Neural cell (in vitro differentiated cells): Measurements from ENCODE around the gene ZNF593. TPM values are rescaled to one million over a fixed set of nuclear protein-coding genes. Genes with fewer than 3 reads are reported as not detected.

Source experiments
- H2AFZ ChIP-seq: fragments of 200-600, 300-800 bp; sonication (generic), shearing (Covaris generic); 2 replicates; pipeline ENCODE4 v1.6.0; 2014; ENCODE audit warnings: low read depth, mild to moderate bottlenecking, antibody characterized with exemption, low read length, moderate library complexity
- H3F3A ChIP-seq: fragments of 200-600 bp; shearing (Covaris generic); 2 replicates; pipeline ENCODE4 v1.6.1; 2016; ENCODE audit warnings: mild to moderate bottlenecking, moderate library complexity, mixed read lengths, antibody characterized with exemption, low read length; ENCODE audit not compliant: insufficient read depth, poor library complexity, severe bottlenecking
- H3K27ac ChIP-seq: fragments of 200-600, 300-800 bp; sonication (generic), shearing (Covaris generic); 2 replicates; pipeline ENCODE4 v1.5.1; 2014; ENCODE audit warnings: mild to moderate bottlenecking, low read length, moderate library complexity
- H3K27me3 ChIP-seq: fragments of 300-800, 200-600 bp; sonication (generic), shearing (Covaris generic); 2 replicates; pipeline ENCODE4 v1.6.0; 2014; ENCODE audit warnings: mild to moderate bottlenecking, low read depth, low read length, moderate library complexity; ENCODE audit not compliant: insufficient read depth
- H3K36me3 ChIP-seq: fragments of 300-800, 200-600 bp; sonication (generic), shearing (Covaris generic); 2 replicates; pipeline ENCODE4 v1.5.1; 2014; ENCODE audit warnings: mild to moderate bottlenecking, antibody characterized with exemption, low read length, moderate library complexity; ENCODE audit not compliant: insufficient read depth
- H3K4me2 ChIP-seq: fragments of 300-800, 200-600 bp; sonication (generic), shearing (Covaris generic); 2 replicates; pipeline ENCODE4 v1.6.0; 2014; ENCODE audit warnings: mild to moderate bottlenecking, low read length
- H3K4me3 ChIP-seq: fragments of 300-800, 200-600 bp; sonication (generic), shearing (Covaris generic); 2 replicates; pipeline ENCODE4 v1.5.1; 2014; ENCODE audit warnings: mild to moderate bottlenecking, low read length, moderate library complexity
- H3K79me2 ChIP-seq: fragments of 200-600 bp; shearing (Covaris generic); replicated peaks from 2 replicates; pipeline ENCODE4 v1.6.0; 2014; ENCODE audit warnings: mild to moderate bottlenecking, low read length, moderate library complexity; ENCODE audit not compliant: insufficient read depth
- H3K9ac ChIP-seq: fragments of 300-800, 200-600 bp; sonication (generic), shearing (Covaris generic); 2 replicates; pipeline ENCODE4 v1.6.1; 2016; ENCODE audit warnings: mild to moderate bottlenecking, low read length, mixed read lengths
- H3K9me2 ChIP-seq: fragments of 200-600 bp; shearing (Covaris generic); 2 replicates; pipeline ENCODE4 v1.6.1; 2016; ENCODE audit warnings: mild to moderate bottlenecking, low read length, mixed read lengths; ENCODE audit not compliant: insufficient read depth
- H3K9me3 ChIP-seq: fragments of 200-600, 300-800 bp; sonication (generic), shearing (Covaris generic); 2 replicates; pipeline ENCODE4 v1.6.1; 2016; ENCODE audit warnings: mild to moderate bottlenecking, mixed run types, low read length, moderate library complexity, mixed read lengths
- H4K20me1 ChIP-seq: fragments of 200-600 bp; shearing (Covaris generic); 2 replicates; pipeline ENCODE4 v1.6.1; 2016; ENCODE audit warnings: mild to moderate bottlenecking, mixed run types; ENCODE audit not compliant: insufficient read depth
- EP300 ChIP-seq: fragments of 450-650 bp; conservative IDR thresholded peaks from 2 replicates; pipeline ENCODE4 v1.6.1; 2014; ENCODE audit warnings: antibody characterized with exemption, mild to moderate bottlenecking, moderate library complexity; ENCODE audit not compliant: poor library complexity, severe bottlenecking
- EZH2 ChIP-seq: fragments of 200-600, 300-800 bp; shearing (Covaris generic), sonication (generic); IDR thresholded peaks from 2 replicates; pipeline ENCODE4 v1.6.1; 2014; ENCODE audit warnings: antibody characterized with exemption, low read length, borderline replicate concordance, mild to moderate bottlenecking; ENCODE audit not compliant: insufficient read depth, poor library complexity, severe bottlenecking
- MXI1 ChIP-seq: fragments of 450-650 bp; conservative IDR thresholded peaks from 2 replicates; pipeline ENCODE4 v1.6.1; 2014; ENCODE audit warnings: antibody characterized with exemption, mild to moderate bottlenecking; ENCODE audit not compliant: poor library complexity, severe bottlenecking
- POLR2AphosphoS5 ChIP-seq: IDR thresholded peaks from 2 replicates; pipeline ENCODE4 v1.6.1; 2012
- RAD21 ChIP-seq: fragments of 450-650 bp; conservative IDR thresholded peaks from 2 replicates; pipeline ENCODE4 v1.6.1; 2014; ENCODE audit warnings: antibody characterized with exemption, mild to moderate bottlenecking, moderate library complexity
- SMC3 ChIP-seq: fragments of 450-650 bp; conservative IDR thresholded peaks from 2 replicates; pipeline ENCODE4 v1.6.1; 2014; ENCODE audit warnings: antibody characterized with exemption, mild to moderate bottlenecking, moderate library complexity; ENCODE audit not compliant: poor library complexity
- TAF1 ChIP-seq: IDR thresholded peaks from 2 replicates; pipeline ENCODE4 v1.6.1; 2012; ENCODE audit warnings: low read depth
- polyA plus RNA-seq: library from polyadenylated mRNA; depleted of rRNA; stranded (reverse); fragments of >200 nt; gene quantifications from 2 replicates; pipeline ENCODE4 v1.2.3, GENCODE V29; 2014
- TF ChIP-seq, protein P1 (sequence below): IDR thresholded peaks from 2 replicates; pipeline ENCODE4 v1.6.1; 2012; ENCODE audit warnings: borderline replicate concordance
- TF ChIP-seq, protein P2 (sequence below): fragments of 450-650 bp; IDR thresholded peaks from 2 replicates; pipeline ENCODE4 v1.5.1; 2014; ENCODE audit warnings: antibody characterized with exemption, mild to moderate bottlenecking, moderate library complexity; ENCODE audit not compliant: poor library complexity, severe bottlenecking

The ZNF593 gene
- polyA plus RNA-seq, 1 donor from 2014 or later = 25.0 TPM

DNA sequence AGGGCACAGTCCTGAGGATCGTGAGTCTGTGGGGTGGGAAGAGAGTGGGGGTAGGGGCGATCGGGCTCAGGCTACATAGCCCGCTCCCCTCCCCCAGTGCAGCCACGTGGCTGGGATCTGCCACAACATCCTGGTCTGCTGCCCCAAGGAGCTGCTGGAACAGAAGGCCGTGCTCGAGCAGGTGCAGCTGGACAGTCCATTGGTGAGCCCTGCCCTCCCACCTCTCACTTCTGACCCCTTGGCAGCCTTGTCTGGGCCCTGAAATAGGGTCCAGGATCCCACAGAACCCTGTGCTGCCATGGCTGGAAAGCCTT lies 12.6 kb downstream of the ZNF593 start:
- Histone ChIP-seq H4K20me1 (no peaks in the 10 kb centered on the region), H3K9me2 (no peaks in the 10 kb centered on the region), H3K27ac (no peak overlapping the region), H3K4me3 (no peak overlapping the region), H3K9me3 (no peaks in the 10 kb centered on the region), H3K79me2 (no peaks in the 10 kb centered on the region), H3F3A (no peaks in the 10 kb centered on the region), H3K27me3 (no peaks in the 10 kb centered on the region), H2AFZ (no peak overlapping the region), H3K36me3 (no peaks in the 10 kb centered on the region), H3K4me2 (no peak overlapping the region), H3K9ac (no peak overlapping the region)
- TF ChIP-seq MXI1 (no peak), POLR2AphosphoS5 (no peak), EP300 (no peak), RAD21 (no peak), EZH2 (no peak), TAF1 (no peak), SMC3 (no peak)
- TF ChIP-seq, protein P1, sequence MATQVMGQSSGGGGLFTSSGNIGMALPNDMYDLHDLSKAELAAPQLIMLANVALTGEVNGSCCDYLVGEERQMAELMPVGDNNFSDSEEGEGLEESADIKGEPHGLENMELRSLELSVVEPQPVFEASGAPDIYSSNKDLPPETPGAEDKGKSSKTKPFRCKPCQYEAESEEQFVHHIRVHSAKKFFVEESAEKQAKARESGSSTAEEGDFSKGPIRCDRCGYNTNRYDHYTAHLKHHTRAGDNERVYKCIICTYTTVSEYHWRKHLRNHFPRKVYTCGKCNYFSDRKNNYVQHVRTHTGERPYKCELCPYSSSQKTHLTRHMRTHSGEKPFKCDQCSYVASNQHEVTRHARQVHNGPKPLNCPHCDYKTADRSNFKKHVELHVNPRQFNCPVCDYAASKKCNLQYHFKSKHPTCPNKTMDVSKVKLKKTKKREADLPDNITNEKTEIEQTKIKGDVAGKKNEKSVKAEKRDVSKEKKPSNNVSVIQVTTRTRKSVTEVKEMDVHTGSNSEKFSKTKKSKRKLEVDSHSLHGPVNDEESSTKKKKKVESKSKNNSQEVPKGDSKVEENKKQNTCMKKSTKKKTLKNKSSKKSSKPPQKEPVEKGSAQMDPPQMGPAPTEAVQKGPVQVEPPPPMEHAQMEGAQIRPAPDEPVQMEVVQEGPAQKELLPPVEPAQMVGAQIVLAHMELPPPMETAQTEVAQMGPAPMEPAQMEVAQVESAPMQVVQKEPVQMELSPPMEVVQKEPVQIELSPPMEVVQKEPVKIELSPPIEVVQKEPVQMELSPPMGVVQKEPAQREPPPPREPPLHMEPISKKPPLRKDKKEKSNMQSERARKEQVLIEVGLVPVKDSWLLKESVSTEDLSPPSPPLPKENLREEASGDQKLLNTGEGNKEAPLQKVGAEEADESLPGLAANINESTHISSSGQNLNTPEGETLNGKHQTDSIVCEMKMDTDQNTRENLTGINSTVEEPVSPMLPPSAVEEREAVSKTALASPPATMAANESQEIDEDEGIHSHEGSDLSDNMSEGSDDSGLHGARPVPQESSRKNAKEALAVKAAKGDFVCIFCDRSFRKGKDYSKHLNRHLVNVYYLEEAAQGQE = no peak
- TF ChIP-seq, protein P2, sequence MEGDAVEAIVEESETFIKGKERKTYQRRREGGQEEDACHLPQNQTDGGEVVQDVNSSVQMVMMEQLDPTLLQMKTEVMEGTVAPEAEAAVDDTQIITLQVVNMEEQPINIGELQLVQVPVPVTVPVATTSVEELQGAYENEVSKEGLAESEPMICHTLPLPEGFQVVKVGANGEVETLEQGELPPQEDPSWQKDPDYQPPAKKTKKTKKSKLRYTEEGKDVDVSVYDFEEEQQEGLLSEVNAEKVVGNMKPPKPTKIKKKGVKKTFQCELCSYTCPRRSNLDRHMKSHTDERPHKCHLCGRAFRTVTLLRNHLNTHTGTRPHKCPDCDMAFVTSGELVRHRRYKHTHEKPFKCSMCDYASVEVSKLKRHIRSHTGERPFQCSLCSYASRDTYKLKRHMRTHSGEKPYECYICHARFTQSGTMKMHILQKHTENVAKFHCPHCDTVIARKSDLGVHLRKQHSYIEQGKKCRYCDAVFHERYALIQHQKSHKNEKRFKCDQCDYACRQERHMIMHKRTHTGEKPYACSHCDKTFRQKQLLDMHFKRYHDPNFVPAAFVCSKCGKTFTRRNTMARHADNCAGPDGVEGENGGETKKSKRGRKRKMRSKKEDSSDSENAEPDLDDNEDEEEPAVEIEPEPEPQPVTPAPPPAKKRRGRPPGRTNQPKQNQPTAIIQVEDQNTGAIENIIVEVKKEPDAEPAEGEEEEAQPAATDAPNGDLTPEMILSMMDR = no peak

DNA sequence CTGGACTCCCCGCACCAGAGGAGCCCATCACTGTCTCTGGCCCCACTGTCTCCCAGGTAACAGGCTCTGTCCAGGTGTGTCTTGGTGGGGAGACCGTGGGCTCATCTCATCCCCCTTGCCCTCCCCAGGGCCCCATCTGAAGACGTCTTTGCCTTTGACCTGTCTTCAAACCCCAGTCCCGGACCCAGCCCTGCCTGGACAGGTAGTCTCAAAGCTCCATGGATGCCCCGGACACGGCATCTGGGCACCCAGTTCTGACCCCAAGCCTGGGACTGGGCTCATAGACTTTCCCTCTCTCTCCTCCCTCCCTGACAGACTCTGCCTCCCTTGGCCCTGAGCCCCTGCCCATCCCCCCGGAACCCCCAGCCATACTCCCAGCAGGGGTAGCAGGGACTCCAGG lies 14.4 kb downstream of the ZNF593 start:
- Histone ChIP-seq H3K9me3 (no peaks in the 10 kb centered on the region), H3K9ac (no peak overlapping the region), H3K27me3 (no peaks in the 10 kb centered on the region), H3K9me2 (no peaks in the 10 kb centered on the region), H2AFZ (no peak overlapping the region), H3K4me2 (no peak overlapping the region), H3K36me3 (no peaks in the 10 kb centered on the region), H3K79me2 (no peaks in the 10 kb centered on the region), H3K4me3 (no peak overlapping the region), H3F3A (no peaks in the 10 kb centered on the region), H3K27ac (no peak overlapping the region), H4K20me1 (no peaks in the 10 kb centered on the region)
- TF ChIP-seq TAF1 = no peak
- no peak for TF ChIP-seq EZH2
- TF ChIP-seq POLR2AphosphoS5 = no peak
- no peak for TF ChIP-seq SMC3
- TF ChIP-seq EP300 = no peak

DNA sequence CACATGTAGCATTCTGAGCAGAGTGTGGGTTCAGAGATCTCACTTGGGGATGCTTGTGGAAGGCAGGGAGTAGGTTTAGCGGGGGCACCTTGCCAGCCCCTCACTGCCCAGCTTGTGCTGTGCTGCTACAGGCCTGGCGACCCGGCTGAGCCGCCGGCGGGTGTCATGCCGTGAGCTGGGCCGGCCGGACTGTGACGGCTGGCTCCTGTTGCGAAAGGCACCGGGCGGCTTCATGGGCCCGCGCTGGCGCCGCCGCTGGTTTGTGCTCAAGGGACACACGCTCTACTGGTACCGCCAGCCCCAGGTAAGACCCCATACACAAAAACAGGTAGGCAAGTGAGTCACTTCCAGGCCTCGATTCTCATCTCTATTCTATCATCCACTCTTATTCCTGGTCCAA lies 15.2 kb downstream of the ZNF593 start:
- no peaks in the 10 kb centered on the region for H3K79me2 ChIP-seq
- no peak overlapping the region for H3K4me2 ChIP-seq
- no peak overlapping the region for H3K4me3 ChIP-seq
- H3K27me3 ChIP-seq = no peaks in the 10 kb centered on the region
- no peak overlapping the region for H3K9ac ChIP-seq
- H2AFZ ChIP-seq = no peak overlapping the region
- no peaks in the 10 kb centered on the region for H3F3A ChIP-seq
- H4K20me1 ChIP-seq = no peaks in the 10 kb centered on the region
- no peaks in the 10 kb centered on the region for H3K9me2 ChIP-seq
- TF ChIP-seq MXI1 = no peak
- TF ChIP-seq POLR2AphosphoS5 = no peak
- TF ChIP-seq, protein P1 = no peak
- TF ChIP-seq SMC3 = no peak
- no peak for TF ChIP-seq EP300
- TF ChIP-seq, protein P2 = no peak
- TF ChIP-seq TAF1 = no peak
- TF ChIP-seq EZH2 = no peak
- H3K9me3 ChIP-seq = no peaks in the 10 kb centered on the region
- H3K36me3 ChIP-seq = no peaks in the 10 kb centered on the region
- H3K27ac ChIP-seq = no peak overlapping the region
